ENCODE data around the gene TAPT1. TPM values are rescaled to one million over a fixed set of nuclear protein-coding genes. Genes with fewer than 3 reads are reported as not detected.

The TAPT1 gene
- total and polyA plus RNA-seq, 2 of the 13 experiments (the other 11 are each of a cell fraction or from before 2014, with no cell fraction given) = 24.5 to 25.3 TPM

- TF ChIP-seq ZSCAN20 (CRISPR knock-in tag; IDR thresholded peaks at IDR 0.05; ENCODE audit: borderline replicate concordance) (no peak), MTERF4 (CRISPR knock-in tag; IDR thresholded peaks at IDR 0.05) (no peak), RBAK (CRISPR knock-in tag; IDR thresholded peaks at IDR 0.05) (no peak), RCOR2 (CRISPR knock-in tag; IDR thresholded peaks at IDR 0.05) (no peak), ZNF607 (CRISPR knock-in tag; IDR thresholded peaks at IDR 0.05; ENCODE audit: borderline replicate concordance) (no peak), ZBTB20 (CRISPR knock-in tag; IDR thresholded peaks at IDR 0.05; ENCODE audit: borderline replicate concordance, low read depth) (no peak), CC2D1A (CRISPR knock-in tag; IDR thresholded peaks at IDR 0.05) (no peak), SP4 (CRISPR knock-in tag; IDR thresholded peaks at IDR 0.05) (no peak), ZBTB14 (CRISPR knock-in tag; IDR thresholded peaks at IDR 0.05) (no peak), ZNF556 (CRISPR knock-in tag; IDR thresholded peaks at IDR 0.05; ENCODE audit: borderline replicate concordance) (no peak), GMEB1 (CRISPR knock-in tag; IDR thresholded peaks at IDR 0.05; ENCODE audit: borderline replicate concordance) (no peak)
- ChIA-PET CTCF (ENCODE audit: low intra/inter-chr PET ratio, low total read pairs) (no interaction called here), POLR2A (no interaction called here)
These were observed 33.4 kb downstream of the TAPT1 start for GRCh38 chr4:16192631-16193518.

More at GRCh38 chr4:16192631-16193518, 33.4 kb downstream of the TAPT1 start:
- DNase-seq (ENCODE audit: low spot score) (no peak), FAIRE-seq (no peak), ATAC-seq (no peak)
- Histone ChIP-seq H3K4me3 (replicated peaks in 1 of 3; ENCODE audit: insufficient read depth in 1 of 3, low read depth in 2 of 3, low read length in 3 of 3) (no peak overlapping the region), H3K79me2 (ENCODE audit: insufficient read depth, low read length) (no peaks in the 10 kb centered on the region), H2AFZ (ENCODE audit: low read length) (no peak overlapping the region), H3K9me3 (ENCODE audit: low read length) (no peaks in the 10 kb centered on the region), H3K27me3 (ENCODE audit: control insufficient read depth in 1 of 2, insufficient read depth in 2 of 2, low read length in 2 of 2) (no peaks in the 10 kb centered on the region), H3K36me3 (replicated peaks in 1 of 2; ENCODE audit: control insufficient read depth in 1 of 2, insufficient read depth in 2 of 2, low read length in 2 of 2) (peaks cover 9 to 19% of the 10 kb centered on the region in 2 experiments), H3K27ac (ENCODE audit: extremely low read length, insufficient read depth, low read length) (no peak overlapping the region), H3K4me1 (ENCODE audit: insufficient read depth, low read length) (no peaks in the 10 kb centered on the region), H3K9ac (ENCODE audit: insufficient read depth, low read depth, low read length) (no peak overlapping the region), H4K20me1 (ENCODE audit: insufficient read depth, low read length) (no peaks in the 10 kb centered on the region), H3K4me2 (ENCODE audit: low read depth, low read length) (no peak overlapping the region)
- in situ Hi-C loops (cut with HindIII; ENCODE audit: extremely low pct_ligation_motif_present, low pct_unique_long_range_greater_than_20kb) = no loop called here
- intact Hi-C loops (cut with micrococcal nuclease; ENCODE audit: unreplicated experiment) = no loop called here
- WGBS (ENCODE audit: low lambda C conversion rate) = 91% methylated on average over 5 of the region's 5 CpGs
- BruUV-seq (replicated peaks) = no TSS peak

All from HepG2 (cell line).